Superior temporal gyrus (tissue), 1 donor: ENCODE data around the gene MYO5C.

Experiments used
- DNase-seq: peaks from one replicate; pipeline ENCODE4 v3.0.0-alpha.2; 2016; ENCODE audit errors: extremely low spot score

Gene MYO5C

DNA sequence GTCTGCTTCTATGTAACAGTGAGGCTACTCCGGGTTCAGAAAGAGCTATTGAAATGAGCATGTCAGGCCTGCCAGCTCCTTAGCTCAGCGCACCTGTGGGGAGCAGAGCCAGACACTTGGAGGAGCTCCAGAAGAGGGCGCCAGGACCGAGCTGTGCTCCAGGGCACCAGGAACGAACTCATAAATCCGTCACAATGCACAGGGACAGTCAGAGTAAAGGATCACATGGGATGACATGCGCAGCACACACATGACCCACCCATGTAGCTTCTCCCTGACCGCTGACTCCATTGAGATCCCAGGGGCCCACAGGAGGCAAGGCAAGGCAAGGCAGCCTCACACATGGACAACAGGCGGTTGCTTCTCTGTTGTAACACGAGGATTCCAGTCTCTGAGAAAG is 78.4 kb downstream of the MYO5C start:
- no peak for DNase-seq

DNA sequence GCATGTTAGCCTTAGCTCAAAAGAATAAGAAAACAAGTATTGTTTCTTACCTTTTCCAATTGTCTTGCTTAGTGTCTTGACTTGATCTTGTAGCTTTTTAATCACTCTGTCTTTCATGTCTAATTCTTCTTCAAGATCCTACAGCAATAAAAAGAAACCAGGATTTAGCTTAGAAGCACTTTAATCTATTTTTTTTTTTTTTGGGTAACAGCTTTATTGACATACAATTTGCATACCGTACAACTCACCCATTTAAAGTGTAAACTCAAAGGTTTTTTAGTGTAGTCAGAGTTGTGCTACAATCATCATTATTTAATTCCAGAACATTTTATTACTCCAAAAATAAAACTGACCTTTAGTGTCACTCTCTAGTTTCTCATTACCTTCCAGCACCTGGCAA is 81.1 kb downstream of the MYO5C start:
- no peak for DNase-seq

DNA sequence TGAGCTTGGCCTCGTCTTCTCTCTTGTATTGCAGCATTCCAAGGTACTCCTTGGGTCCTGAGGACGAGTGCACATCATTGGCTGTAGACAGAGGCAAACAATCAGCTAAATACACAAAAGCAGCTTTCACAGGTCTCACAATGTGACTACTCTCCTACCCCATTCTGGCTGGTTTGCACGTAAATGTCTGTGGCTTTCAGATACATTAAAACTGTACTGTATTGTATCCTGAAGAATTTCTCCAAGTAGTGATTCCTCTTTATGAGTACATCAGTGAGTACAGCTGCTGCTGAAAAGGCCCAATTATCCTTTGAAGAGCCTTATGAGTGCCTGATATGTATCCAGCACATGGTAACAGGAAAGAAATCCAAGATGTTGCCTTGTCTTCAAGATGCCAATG is 82.4 kb downstream of the MYO5C start:
- DNase-seq, result no peak

DNA sequence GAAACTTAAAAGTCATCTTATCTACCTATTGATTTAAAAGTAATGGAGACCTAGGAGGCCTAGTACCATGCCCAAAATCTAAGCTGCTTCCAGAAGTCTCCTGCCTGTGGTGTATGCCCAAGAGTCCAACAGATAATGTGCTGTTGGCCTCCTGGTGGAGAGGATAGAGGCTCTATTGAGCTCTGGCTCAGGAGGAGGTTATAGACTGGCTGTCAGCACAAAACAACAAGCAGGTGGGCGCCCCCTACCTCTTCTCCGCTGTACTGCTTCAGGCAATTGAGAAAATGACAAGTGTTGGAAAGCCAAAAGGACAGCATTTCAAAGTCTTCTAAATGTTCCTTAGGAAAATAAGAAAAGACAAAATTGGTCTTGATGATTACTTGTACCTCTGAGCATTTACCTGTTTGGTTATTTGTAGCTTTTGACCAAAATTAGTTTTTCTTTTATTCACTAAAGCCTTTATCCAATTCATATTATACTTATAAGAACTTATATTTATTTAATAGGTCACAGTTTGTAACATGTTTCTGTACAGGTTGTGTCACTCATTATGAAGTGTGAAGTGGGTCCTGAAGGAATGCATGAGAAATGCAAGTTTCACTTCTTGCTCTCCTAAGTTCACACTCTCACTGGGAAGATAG is 87.2 kb downstream of the MYO5C start:
- no peak for DNase-seq

DNA sequence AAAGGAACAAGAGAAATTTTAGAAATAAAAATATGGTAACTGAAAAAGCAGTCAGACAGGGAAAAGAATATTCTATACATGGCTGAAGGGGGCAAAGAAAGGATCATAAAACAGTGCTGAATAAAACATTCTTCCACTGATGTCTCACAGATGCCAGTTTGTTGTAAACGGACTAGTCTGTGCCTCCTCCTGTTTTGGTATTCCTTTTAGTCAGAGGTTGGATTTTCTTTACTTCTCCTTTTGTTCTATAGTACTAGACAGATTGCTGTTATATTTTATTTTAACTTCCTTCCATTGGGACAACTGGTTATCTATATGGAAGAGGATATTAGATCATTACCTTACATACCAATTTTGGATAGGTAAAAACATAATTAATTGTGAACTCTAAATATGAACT is 88.4 kb downstream of the MYO5C start:
- no peak for DNase-seq

DNA sequence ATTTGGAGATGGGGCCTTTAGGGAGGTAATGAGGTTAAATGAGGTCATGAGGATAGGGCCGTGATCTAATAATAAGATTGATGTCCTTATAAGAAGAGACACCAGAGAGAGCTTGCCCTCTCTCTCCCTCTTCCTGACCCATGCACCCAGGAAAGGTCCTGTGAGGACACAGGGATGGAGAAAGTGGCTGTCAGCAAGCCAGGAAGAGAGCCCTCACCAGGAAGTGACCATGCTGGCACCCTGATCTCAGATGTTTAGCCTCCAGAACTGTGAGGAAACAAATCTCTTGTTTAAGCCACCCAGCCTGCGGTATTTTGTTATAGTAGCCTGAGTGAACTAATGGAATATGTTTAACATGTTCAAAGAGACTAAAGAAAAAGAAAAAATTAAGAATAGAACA is 89.2 kb downstream of the MYO5C start:
- DNase-seq, result no peak

DNA sequence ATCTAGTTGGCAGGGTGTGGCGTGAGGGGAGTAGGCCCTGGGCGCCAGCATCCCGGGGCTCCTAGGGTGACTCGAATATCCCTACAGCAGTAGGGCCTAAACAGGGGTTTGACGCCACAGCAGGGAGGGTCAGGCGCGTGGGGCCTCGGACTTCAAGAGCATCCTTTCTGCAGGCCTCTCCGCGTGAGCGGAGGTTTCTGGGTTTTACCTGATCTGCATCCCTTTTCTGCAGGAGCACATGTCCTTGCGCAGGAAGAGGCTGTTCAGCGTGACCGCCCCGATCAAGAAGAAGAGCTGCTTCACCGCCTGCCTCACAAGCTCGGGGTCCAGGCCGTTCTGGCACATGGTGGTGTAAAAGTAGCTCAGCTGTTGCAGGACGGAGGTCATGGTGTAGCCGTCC is 90.9 kb downstream of the MYO5C start:
- DNase-seq, result no peak

DNA sequence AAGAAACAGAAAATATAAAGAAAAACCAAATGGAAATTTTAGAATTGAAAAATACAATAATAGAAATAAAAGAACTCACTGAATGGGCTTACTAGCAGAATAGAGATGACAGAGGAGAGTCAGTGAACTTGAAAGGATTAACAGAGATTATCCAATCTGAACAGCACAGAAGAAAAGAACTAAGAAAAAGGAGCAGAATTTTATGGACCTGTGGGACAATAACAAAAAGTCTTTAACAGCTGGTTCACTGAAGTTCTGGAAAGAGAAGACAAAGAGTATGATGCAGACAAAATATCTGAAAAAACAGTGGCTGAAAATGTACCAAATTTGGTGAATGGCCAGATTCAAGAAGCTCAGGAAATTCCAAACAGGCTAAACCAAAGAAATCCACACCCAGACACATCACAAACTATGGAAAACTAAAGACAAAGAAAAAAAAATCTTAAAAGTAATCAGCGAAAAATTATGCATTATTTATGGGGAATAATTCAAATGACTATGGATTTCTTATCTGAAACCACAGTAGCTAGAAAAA is 94.7 kb downstream of the MYO5C start:
- DNase-seq, result no peak

DNA sequence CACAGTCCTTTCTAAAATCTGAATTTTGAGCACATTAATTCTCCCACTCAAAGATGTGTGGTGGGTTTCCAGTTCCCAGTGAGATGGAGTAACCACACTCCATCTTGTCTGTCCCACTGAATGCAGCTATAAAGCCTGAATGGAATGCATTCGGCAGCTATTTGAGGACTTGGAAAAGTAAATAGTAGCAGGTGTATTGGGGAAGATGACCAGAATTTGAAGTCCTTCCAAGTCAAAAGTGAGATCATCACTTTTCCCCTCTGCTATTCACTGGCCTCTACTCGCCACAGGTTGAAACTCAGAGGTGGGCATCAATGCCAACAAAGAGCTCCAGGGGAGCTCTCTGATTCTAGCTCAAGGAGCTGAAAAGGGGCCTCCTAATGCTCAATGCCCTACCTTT is 96.3 kb downstream of the MYO5C start:
- no peak for DNase-seq

DNA sequence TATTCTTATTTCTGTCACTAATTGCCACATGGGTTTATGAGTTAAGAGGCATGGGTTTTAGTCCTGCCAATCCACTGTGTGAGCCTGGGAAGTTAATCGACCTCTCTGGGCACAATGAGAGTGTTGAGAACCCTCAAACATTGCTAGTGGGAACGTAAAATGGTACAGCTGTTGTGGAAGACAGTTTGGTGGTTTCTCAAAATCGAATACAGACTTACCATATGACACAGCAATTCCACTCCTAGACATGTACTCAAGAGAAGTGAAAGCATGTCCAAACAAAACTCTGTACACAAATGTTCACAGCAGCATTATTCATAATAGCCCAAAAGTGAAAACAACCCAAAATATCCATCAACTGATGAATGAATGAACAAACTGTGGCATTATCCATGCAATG is 98.7 kb downstream of the MYO5C start:
- DNase-seq, result no peak

DNA sequence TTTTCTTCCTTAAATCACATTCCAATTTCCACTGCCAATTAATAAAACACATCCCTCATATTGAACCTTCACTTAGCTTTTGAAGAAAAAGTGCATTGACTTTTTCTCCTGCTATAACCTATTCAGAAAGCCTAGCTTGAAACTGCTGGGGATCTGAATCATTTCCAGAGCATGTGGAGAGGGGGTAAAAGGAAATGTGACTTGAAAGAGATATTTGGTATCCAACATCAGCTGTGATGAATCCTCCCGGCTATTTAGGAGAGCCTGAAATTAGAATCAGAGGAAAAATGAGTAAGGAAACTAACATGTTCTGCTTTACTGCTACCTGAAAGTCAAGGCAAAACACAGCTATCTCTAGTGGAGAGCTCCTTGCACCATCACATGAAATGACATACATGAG is 101.8 kb downstream of the MYO5C start:
- DNase-seq, result no peak

DNA sequence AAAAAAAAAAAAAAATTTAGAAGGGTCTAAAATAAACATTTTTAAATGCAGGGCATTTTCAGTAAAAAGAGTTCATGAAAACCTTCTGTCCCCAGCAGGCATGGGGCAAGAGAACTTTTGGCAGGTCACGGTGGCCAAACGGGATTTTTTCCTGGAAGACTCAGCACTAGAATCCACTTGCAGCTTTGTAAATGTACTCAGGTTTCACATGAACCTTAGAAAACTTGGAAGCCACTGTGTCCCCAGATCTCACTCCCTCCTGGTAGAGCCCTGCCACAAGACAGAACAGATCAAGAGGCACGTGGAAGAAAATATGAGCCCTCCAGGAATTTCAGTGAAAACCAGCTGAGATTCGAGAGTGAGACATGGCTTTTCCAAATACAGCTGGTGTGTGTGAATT is 102.3 kb downstream of the MYO5C start:
- no peak for DNase-seq

DNA sequence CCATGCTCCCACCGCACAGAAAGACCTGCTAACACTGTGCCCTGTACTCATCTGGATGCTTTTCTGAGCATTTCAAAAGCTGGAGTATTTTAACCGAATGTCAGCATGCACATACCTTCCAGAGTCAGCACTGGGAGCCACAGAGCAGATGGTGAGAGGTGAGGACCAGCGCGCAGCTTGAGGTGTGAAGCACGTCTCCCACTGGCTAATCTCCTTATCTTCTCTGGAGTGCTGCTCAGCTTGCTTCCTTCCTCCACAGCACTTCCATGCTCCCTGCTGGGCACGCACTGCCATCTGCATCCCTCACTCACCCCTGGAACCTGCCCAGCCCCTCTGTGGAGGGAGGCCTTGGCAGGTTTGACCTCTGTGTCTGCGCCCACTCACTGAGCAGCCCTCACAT is 104.4 kb downstream of the MYO5C start, which contains the start of gene GNB5:
TSS of gene GNB5 (minus strand) at position 186 of the 400 bp plus-strand sequence. CDS start 6,716 bp downstream, outside the sequence.
- DNase-seq, result no peak

DNA sequence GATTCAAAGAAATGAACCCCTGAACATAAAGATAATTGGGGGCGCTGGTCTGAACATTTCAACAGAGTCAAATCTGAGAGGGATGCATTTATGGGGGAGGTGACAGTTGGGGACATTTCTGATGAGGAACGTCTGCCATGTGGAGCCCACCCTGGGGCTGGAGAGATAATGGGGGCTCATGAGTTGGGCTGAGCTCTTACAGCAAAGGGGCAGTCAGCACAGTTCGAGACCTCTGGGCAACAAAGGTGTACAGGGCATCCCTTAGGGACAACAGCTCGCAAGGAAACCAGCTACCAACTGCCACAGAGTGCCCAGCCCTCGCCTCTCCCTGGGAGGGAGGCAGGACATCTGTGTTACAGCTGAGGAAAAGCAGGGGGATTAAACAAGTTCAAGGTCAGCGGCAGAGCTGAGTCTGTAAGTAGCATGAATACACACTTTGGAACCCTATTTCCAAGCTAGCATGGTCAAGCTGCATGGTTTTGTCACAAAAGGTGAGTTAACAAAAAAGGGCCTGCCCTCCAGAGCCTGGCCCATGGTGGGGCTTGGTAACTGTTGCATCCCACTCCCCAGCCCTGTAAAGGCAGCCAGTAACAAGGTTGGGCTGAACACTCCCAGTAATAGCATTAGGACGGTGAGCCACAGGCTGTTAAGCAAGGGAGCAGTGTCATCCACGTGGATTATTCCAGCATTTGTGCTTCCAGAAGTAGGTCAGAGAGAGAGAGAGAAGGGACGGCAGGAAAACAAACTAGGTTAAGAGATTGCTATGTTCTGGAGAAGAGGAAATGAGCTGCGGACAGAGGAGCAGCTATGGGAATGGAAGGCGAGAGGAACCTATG is 108.7 kb downstream of the MYO5C start:
- DNase-seq, result peak; percentile 53

DNA sequence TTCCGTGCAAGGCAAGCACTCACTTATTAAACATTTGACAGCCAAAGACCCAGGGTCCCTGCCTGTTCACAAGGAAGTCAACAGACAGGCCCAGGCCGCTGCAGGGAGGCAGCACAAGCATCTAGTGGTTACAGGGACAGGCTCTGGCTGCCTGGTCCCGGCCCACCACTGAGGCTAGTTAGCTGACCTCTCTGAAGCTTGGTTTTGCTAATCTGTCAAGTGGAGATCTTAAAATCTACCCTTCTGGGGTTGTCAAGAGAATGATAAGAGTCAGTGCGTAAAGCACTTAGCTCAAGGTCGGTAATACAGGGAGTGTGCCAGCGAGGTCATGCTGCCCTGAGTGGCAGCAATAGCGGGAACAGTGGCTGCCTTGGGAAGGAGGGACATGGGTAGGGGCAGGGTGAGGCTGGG is 110.4 kb downstream of the MYO5C start:
- no peak for DNase-seq

DNA sequence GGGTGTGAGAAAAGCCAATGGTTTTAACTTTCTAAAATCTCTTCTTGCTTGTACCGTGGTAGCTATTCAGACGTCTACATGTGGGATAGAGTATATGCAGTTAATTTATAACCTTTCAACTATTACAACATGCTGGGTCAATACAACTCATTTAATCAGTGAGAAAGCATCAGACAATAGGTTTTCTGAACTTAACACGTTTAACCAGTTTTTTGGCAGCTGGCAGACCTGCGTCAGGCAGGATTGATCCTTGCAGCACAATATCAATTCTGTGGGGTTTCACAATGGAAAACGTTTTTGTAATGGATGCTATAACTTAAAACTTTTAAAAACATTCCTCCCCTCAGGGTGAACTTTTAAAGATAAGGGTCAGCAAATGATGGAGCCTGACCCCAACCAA is 110.9 kb downstream of the MYO5C start:
- no peak for DNase-seq

DNA sequence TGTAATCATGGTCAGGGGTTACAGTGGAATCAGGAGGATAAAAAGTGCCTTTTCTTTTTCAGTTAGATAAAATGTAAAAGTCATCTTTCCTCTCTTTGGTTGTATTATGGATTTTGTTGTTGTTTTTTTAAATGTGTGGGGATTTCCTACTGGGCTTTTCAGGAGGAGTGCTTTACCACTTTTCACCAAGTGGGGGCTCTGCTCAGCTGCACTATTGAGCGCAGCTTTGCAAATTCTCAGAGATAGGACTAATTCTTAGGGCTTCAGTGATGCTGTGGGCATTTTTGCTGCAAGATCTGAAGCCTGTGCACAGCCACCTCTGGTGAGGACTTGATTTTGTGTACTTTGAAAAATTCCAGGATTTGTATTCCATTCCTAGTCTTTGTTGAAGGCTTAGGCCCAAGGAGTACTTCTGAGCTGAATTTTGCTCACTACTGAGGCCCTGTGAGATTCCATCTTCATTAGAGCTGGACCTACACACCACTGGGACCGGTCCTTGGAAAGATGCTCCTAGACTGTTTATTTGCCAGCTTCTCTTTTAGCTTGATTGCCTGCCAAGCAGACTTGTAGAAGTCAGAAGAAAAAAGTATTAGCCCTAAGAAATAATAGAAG is 111.9 kb downstream of the MYO5C start:
- DNase-seq, result peak; percentile 71

DNA sequence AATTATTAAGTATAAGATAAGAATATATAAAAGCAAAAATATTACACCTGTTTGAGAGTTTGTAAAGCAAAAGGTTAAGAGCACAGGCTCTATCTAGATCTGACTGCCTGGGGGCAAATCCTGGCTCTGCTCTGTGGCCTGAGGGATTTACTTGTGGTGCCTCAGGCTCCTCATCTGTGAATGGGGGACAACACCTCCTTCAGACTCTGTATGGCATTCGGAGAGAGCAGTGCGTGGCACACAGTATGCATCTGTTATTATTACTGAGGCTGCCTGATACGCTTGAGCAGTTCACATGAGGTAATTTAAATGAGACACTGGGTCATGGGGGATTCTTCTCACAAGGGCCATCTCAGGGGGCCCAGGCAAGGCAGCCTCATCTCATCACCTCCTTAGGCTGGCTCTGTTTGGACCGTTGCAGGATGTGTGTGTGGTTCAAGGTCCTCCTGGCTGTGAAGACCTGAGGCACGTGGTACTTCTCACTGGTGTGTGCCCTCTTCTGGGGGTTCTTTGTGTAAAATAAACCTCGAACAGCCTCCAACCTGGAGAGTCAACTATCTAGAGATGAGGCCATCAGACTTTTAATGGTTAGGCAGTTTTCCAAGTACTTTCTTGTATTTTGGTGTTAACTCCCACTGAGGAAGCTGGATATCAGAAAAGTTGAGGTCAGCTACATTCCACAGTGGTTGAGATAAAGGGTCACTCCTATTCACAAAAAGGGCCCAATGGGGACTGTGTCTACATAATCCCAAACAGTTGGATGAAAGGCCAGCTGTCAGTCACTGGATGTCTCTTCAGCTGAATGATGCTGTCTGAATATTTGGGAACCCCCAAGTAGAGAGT is 113.4 kb downstream of the MYO5C start:
- no peak for DNase-seq

DNA sequence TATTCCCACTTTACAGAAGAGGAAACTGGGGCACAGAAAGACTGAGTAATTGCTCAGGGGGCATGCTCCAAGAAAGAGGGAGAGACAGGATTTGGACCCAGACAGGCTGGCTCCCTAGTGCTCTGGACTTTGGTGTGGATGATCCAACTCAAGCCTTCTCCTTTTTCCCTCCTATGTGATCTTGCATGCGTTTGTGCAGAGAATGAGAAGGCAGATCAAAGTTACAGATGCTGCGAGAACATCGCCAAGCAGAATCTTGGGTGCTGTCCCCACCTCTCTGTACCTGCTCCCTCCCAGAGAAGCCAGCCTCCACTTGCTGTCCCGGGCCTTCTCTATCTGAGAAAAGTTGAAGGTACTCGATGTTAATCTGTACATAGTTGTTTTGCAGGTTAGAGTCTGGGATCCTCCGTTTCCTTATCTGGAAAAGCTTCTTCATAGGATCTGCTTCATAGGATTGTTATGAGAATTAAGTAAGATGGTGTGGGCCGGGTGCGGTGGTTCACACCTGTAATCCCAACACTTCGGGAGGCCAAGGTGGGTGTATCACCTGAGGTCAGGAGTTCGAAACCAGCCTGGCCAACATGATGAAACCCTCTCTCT is 114.7 kb downstream of the MYO5C start:
- DNase-seq, result no peak

DNA sequence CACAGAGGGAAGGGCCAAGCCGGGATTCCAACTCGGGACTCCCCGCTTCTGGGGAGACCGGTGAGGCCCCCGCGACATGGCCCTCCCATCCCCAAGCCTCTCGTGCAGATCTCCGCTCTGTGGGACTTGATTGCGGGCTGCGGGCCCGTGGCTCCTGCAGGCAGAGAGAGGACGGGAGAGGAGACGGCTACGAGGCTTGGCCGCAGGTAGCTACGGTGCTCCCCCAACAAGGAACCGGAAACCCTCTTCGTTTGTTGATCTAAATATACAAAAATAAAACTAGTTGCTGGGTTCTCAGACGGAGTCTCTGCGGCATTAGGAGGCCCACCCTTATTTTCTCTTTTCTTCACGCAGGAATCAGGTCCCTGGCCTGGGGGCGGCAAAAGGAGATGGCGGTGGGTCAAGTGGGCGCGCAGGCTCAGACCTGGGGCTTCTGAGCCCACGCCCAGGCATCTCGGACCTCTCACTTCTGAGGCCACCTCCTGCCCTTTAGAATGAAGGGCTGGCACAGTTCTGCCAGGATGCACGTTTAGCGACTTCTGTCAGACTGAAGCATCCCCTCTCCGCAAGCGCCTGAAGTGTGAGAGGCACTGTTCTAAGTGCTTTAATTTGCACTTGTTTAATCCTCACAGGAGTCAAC is 115.3 kb downstream of the MYO5C start:
- peak; percentile 22 for DNase-seq
